Karpas-422 (cell line): Measurements from ENCODE around the gene MOB3A. TPM values are rescaled to one million over a fixed set of nuclear protein-coding genes. Genes with fewer than 3 reads are reported as not detected.

ENCODE experiments used
- DNase-seq: peaks from one replicate; pipeline ENCODE4 v3.0.0-alpha.2; 2015
- H2AFZ ChIP-seq: fragments of 200-600 bp; sonication (generic); 2 replicates; pipeline ENCODE4 v1.6.1; 2014; ENCODE audit warnings: antibody characterized with exemption, low read length, mixed read lengths
- H3K27ac ChIP-seq: fragments of 200-600 bp; sonication (generic); 2 replicates; pipeline ENCODE4 v1.5.1; 2014; ENCODE audit warnings: mild to moderate bottlenecking, low read length, moderate library complexity
- H3K27me3 ChIP-seq: fragments of 200-600 bp; sonication (generic); 2 replicates; pipeline ENCODE4 v1.6.1; 2014; ENCODE audit warnings: low read length, mixed read lengths
- H3K36me3 ChIP-seq: fragments of 200-600 bp; sonication (generic); 2 replicates; pipeline ENCODE4 v1.6.1; 2014; ENCODE audit warnings: low read length, mixed read lengths; ENCODE audit not compliant: insufficient read depth
- H3K4me1 ChIP-seq: fragments of 200-600 bp; sonication (generic); 2 replicates; pipeline ENCODE4 v1.6.1; 2014; ENCODE audit warnings: mild to moderate bottlenecking, low read length, mixed read lengths
- H3K4me2 ChIP-seq: fragments of 200-600 bp; sonication (generic); 2 replicates; pipeline ENCODE4 v1.6.1; 2014; ENCODE audit warnings: low read length, low read depth, mild to moderate bottlenecking; ENCODE audit not compliant: poor library complexity, severe bottlenecking
- H3K4me3 ChIP-seq: fragments of 200-600 bp; sonication (generic); 2 replicates; pipeline ENCODE4 v1.5.1; 2014; ENCODE audit warnings: mild to moderate bottlenecking, antibody characterized with exemption, low read length, mixed read lengths
- H3K79me2 ChIP-seq: fragments of 200-600 bp; sonication (generic); 2 replicates; pipeline ENCODE4 v1.6.1; 2014; ENCODE audit warnings: mild to moderate bottlenecking, low read length, mixed read lengths
- H3K9ac ChIP-seq: fragments of 200-600 bp; sonication (generic); 2 replicates; pipeline ENCODE4 v1.6.0; 2014; ENCODE audit warnings: low read length
- H3K9me2 ChIP-seq: fragments of 200-600 bp; sonication (generic), shearing (Covaris generic); replicated peaks from 2 replicates; pipeline ENCODE4 v1.6.0; 2014; ENCODE audit warnings: mild to moderate bottlenecking, low read length, moderate library complexity; ENCODE audit not compliant: insufficient read depth
- H3K9me3 ChIP-seq: fragments of 300-700, 200-600 bp; sonication (generic); 2 replicates; pipeline ENCODE4 v1.6.1; 2014; ENCODE audit warnings: low read length, mixed read lengths
- H4K20me1 ChIP-seq: fragments of 200-600 bp; sonication (generic); 2 replicates; pipeline ENCODE4 v1.6.1; 2014; ENCODE audit warnings: mild to moderate bottlenecking, antibody characterized with exemption, low read length, low read depth; ENCODE audit not compliant: insufficient read depth
- total RNA-seq: library from RNA; depleted of rRNA; stranded (reverse); fragments of >200 nt; shearing (Covaris generic); gene quantifications from 2 replicates; pipeline ENCODE4 v1.2.3, GENCODE V29; 2014; ENCODE audit warnings: low replicate concordance

MOB3A gene
- total RNA-seq, 1 experiment from 2014 or later, result 153 TPM

DNA sequence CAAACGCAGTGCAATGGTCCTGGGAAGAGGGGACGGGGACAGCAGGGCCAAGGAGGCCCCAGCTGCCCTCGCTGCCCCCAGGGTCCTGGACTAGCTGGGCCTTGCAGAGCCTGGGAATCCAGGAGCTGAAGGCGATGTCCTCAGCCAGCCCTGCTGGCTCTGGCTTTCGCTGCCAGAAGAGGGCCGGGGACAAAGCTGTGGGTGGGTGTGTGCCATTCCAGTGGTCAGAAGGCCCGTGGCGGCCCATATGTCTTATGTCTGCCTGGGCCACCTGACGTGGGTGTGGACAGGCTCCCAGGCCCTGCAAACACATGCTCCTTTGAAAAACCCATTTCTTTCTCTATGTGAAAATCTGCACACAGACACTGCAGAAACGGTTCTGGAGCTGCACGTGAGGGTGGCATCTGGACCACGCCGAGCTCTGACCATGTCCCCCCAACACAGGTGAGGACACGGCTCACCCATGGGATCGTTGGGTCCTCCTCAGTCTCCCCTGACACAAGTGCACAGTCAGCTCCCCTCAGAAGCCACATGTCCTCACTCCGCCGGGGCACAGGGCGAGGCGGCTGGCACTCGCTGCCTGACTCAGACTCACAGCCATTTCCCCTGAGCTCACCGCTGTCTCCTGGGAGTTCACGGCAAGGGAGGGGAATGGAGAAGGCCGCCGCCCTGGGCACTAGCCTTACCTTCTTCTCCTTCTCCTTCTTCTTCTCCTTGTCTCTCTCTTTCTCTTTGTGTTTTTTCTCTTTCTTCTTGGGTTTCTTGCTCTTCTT, 17.5 kb upstream of the MOB3A start:
- Histone ChIP-seq H3K4me3 (no peak overlapping the region), H3K9me2 (no peaks in the 10 kb centered on the region), H3K36me3 (peaks cover 15% of the 10 kb centered on the region), H3K27ac (no peak overlapping the region), H2AFZ (no peak overlapping the region), H3K9ac (no peak overlapping the region), H3K27me3 (no peaks in the 10 kb centered on the region), H3K9me3 (no peaks in the 10 kb centered on the region), H4K20me1 (no peaks in the 10 kb centered on the region), H3K4me1 (no peaks in the 10 kb centered on the region), H3K4me2 (no peak overlapping the region), H3K79me2 (no peaks in the 10 kb centered on the region)
- no peak for DNase-seq

DNA sequence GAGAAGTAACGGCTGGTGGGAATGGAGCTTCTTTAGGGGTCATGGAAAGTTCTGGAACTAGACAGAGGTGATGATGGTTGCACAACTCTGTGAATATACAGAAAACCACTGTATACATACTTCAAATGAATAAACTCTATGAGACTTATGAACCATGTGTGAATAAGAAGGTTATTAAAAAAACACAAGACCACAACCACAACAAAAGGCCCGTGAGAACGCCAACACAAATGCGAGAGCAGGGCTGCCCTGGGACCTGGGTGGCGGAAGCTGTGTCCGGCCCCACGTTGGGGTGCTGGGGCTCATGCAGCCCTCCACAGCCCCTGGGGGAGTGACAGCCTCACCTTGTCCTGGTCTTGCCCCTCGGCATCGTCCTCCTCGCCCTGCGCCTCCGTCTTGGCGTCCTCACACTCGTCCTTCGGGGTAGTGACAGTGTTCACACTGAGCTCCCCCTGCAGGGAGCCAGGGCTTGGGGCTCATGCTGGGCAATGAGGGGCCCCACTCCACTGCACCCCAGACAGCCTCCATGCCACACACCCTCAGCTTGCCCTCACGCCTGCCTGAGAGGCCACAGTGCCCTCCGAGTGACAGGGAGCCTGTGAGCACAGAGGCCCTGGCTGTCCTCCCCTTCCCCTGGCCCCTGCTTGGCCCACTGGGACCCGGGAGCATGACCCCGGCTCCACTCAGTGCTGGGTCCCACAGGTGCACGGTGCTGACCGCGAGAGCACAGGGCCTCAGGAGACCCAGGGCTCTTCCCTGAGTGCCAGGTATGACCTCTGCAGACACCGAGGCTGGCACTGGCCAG, 16.6 kb upstream of the MOB3A start:
- no peaks in the 10 kb centered on the region for H3K4me1 ChIP-seq
- H3K27ac ChIP-seq, result no peak overlapping the region
- no peak overlapping the region for H2AFZ ChIP-seq
- no peak overlapping the region for H3K9ac ChIP-seq
- no peaks in the 10 kb centered on the region for H3K9me2 ChIP-seq
- H3K4me3 ChIP-seq, result no peak overlapping the region
- H3K27me3 ChIP-seq, result no peaks in the 10 kb centered on the region
- no peak for DNase-seq
- 0 out of 2 replicates have a peak, but pooled peaks cover 1% of the 10 kb centered on the region for H3K79me2 ChIP-seq
- H3K4me2 ChIP-seq, result no peak overlapping the region
- no peaks in the 10 kb centered on the region for H4K20me1 ChIP-seq
- peaks cover 18% of the 10 kb centered on the region for H3K36me3 ChIP-seq
- H3K9me3 ChIP-seq, result no peaks in the 10 kb centered on the region

DNA sequence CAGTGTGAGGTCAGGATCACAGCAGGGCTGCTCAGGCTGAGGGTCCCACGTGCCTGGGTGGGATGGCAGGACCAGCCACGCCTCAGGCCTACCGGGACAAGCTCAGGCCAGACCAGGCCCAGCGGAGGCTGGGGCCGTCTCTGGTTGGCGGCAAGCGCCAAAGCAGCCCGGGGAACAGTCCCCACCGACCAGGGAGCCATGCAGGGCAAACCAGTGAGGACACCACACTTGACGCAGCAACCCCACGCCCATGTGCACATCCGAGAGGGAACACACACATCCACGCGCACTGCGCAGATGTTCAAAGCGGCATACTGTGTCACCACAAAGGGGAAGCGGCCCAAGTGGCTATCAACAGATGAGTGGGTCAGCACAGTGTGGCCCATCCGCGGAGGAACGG, 15.8 kb upstream of the MOB3A start:
- Histone ChIP-seq H3K79me2 (0 out of 2 replicates have a peak, but pooled peaks cover 2% of the 10 kb centered on the region), H3K4me1 (no peaks in the 10 kb centered on the region), H3K4me3 (no peak overlapping the region), H3K9me2 (no peaks in the 10 kb centered on the region), H3K27ac (no peak overlapping the region), H3K9ac (no peak overlapping the region), H2AFZ (no peak overlapping the region), H3K27me3 (no peaks in the 10 kb centered on the region), H3K4me2 (no peak overlapping the region), H4K20me1 (no peaks in the 10 kb centered on the region), H3K36me3 (peaks cover 23% of the 10 kb centered on the region), H3K9me3 (no peaks in the 10 kb centered on the region)
- no peak for DNase-seq

DNA sequence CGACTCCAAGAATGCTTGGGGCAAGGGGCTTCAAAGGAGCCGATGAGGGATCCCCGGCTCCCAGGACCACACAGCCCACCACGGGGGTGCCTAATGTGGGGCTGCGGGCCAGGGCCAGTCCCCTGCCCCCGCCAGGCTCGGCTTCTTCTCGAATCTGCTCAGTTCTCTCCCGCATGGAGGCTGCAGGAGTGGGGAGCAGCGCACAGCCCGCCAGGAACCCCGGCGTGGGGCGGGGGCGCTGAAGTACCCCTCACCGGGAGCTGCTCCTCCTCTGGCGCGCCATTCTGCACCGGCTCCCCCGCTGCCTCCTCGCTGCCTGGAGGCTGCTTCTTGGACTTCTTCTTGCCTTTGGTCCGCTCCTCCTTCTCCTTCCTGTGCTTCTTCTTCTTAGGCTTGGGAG, 15.3 kb upstream of the MOB3A start:
- Histone ChIP-seq H3K4me1 (no peaks in the 10 kb centered on the region), H4K20me1 (no peaks in the 10 kb centered on the region), H3K9ac (no peak overlapping the region), H3K27me3 (no peaks in the 10 kb centered on the region), H3K79me2 (peaks cover 4% of the 10 kb centered on the region; the same call in 1 of the 2 replicates), H3K4me3 (no peak overlapping the region), H2AFZ (no peak overlapping the region), H3K4me2 (no peak overlapping the region), H3K27ac (no peak overlapping the region), H3K9me3 (no peaks in the 10 kb centered on the region), H3K9me2 (no peaks in the 10 kb centered on the region), H3K36me3 (peaks cover 28% of the 10 kb centered on the region)
- no peak for DNase-seq

DNA sequence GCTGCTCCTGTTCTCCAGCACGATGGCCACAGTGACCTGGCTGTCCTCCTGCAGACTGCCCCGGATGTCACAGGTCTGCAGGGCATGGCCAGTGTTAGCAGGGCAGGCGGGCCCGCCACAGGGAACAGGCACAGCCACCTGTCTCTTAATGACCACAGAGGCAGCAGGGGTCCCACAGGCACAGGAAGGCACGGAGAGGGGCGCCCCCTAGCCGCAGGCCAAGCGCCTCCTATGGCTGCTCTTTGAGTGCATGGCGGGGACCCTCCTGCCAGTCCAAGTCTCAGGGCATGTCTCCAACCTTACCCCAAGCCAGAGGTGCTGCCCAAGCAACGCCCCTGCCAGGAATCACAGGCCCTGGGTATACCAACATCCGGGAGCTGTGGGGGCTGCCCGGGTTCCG, 14.7 kb upstream of the MOB3A start:
- H3K9me3 ChIP-seq, result no peaks in the 10 kb centered on the region; the same call in 1 of the 2 replicates

DNA sequence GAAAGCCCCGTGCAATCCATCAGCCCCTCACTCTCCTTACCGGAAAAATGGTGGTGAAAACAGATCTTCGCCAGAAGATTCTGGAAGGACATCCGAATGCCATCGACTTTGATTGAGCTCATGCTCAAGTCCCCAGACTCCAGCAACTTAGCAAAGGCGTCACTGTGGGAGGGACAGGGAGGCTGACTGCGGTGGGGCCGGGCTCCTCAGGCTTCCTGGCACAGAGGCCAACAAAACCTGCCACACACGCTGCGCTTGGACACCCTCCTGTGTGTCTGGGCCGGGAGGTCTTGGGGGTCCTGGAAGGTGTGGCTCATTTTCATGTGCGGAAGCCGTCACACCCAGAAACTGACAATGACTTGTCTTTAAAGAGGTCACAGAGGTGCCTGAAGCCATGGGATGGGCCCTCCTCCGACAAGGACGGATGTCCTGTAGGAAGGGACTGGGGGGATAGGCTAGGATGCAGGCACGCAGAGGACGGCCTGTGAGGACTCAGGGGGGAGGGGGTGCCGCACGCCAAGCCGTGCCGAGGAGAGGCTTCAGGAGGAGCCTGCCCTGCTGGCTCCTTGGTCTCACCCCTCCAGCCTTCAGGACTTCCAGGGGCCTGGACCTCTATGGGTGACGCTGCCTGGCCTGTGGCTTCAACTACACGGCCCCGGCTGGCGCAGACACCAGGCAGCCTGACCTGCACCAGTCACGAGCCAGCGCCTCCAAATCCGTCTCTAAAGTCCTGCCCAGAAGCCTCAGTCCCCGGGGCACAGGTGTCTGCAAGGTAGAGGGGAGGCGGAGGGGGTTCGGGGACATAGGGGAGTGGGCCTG, 13.1 kb upstream of the MOB3A start:
- no peak overlapping the region for H3K27ac ChIP-seq
- DNase-seq, result no peak
- no peak overlapping the region for H3K4me2 ChIP-seq
- H3K27me3 ChIP-seq, result no peaks in the 10 kb centered on the region
- no peak overlapping the region for H3K4me3 ChIP-seq
- H3K9me2 ChIP-seq, result no peaks in the 10 kb centered on the region
- H4K20me1 ChIP-seq, result no peaks in the 10 kb centered on the region
- H3K79me2 ChIP-seq, result peaks cover 10% of the 10 kb centered on the region
- H3K9ac ChIP-seq, result no peak overlapping the region
- H2AFZ ChIP-seq, result no peak overlapping the region
- H3K4me1 ChIP-seq, result no peaks in the 10 kb centered on the region
- H3K36me3 ChIP-seq, result peaks cover 40% of the 10 kb centered on the region
- no peaks in the 10 kb centered on the region; the same call in 1 of the 2 replicates for H3K9me3 ChIP-seq

More for the DNA sequence above, 14.7 kb upstream of the MOB3A start:
- Histone ChIP-seq H3K4me2 (no peak overlapping the region), H3K4me1 (no peaks in the 10 kb centered on the region), H4K20me1 (no peaks in the 10 kb centered on the region), H3K27me3 (no peaks in the 10 kb centered on the region), H3K4me3 (no peak overlapping the region), H2AFZ (no peak overlapping the region), H3K27ac (no peak overlapping the region), H3K79me2 (peaks cover 5% of the 10 kb centered on the region; the same call in 1 of the 2 replicates), H3K9me2 (no peaks in the 10 kb centered on the region), H3K9ac (no peak overlapping the region), H3K36me3 (peaks cover 34% of the 10 kb centered on the region)
- peak; percentile 71 for DNase-seq

DNA sequence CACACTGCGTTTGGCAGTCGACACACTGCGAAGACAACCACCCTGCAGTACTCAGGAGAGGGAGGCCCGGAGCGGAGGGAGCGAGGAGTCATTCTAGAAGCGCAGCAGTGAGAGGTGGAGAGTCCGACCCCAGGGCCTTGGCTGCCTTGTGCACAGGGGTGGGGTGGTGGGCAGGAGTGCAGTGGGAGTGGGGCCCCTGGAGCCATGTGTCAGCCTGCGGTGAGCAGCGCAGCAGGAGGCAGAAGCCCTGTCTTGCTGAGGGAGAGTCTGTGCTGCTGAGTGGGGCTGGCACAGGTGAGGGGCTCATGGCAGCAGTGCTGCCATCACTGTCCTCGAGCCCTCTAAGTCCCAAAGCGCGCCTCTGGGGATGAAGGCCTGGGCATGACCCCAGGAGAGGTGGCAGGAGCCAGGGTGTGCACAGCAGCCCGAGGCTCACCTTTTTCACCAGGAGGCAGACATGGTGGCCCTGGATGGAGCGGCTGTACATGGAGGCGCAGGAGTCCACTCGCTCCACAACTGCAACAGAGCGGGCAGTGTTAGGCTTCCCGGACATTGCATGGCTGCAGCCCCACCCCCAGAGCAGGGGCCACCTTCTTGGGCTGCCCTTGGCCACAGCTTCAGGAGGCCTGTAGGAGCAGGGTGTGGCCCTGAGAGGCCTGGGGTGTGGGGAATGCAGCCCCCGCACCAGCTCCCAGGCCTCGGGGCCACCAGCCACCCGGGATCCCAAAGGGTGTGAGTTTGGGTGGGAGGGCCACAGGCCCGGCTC, 12.3 kb upstream of the MOB3A start:
- Histone ChIP-seq H2AFZ (no peak overlapping the region), H3K27ac (no peak overlapping the region), H3K36me3 (peaks cover 40% of the 10 kb centered on the region), H3K4me2 (no peak overlapping the region), H3K9me2 (no peaks in the 10 kb centered on the region), H3K4me1 (no peaks in the 10 kb centered on the region), H3K4me3 (no peak overlapping the region), H3K27me3 (no peaks in the 10 kb centered on the region), H4K20me1 (0 out of 2 replicates have a peak, but pooled peaks cover 5% of the 10 kb centered on the region), H3K9me3 (no peaks in the 10 kb centered on the region; the same call in 1 of the 2 replicates), H3K79me2 (peaks cover 15% of the 10 kb centered on the region), H3K9ac (no peak overlapping the region)
- no peak for DNase-seq
